Measurements from ENCODE around the gene LGR6.
"Not testable (repeated sequence)": the region's sequence is repeated elsewhere in the genome, so short reads cannot be mapped to it uniquely, and the experiment has no call there.

Gene LGR6

DNA sequence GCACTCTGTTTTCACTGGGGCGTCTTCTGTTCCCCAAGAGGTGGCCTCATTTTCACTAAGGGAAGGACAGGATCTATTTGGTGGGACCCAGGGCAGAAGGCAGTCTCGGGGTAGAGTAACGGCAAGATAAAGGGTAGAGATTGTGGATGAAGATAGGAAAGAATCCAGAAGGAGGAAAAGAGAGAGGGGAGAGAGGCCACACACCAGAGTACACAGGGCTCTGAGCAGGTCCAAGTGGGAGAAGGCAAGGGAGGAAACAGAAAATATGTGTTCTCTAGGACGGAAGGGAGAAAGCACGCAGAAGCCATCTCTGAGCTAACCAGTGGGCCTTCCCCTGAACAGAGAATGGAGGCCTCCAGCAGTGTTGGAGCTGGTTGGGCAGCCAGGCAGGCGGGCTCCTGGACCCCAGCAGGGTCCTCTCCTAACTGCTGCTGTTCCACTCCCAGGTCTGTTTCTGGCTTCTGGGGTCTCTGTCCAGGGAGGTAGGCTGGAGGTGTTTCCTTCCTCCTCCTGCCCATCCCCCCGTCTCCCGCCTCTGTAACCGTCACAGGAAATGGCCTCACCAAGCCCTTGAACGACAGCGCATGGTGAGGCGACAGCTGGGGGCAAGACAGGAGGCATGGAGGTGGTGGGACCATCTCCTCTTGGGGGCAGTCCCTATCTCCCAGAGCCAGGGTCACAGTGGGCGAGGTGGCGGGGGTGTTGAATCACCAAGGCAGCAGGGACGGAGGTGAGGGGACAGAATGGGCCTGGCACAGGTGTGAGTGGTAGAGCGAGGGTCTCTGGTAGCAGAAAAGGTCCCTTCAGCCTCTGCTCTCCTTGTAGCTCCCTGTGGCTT, 33.8 kb upstream of the LGR6 start:
- DNase-seq (ENCODE audit: low read depth in 2 of 2): peak; percentile 39 to 55

DNA sequence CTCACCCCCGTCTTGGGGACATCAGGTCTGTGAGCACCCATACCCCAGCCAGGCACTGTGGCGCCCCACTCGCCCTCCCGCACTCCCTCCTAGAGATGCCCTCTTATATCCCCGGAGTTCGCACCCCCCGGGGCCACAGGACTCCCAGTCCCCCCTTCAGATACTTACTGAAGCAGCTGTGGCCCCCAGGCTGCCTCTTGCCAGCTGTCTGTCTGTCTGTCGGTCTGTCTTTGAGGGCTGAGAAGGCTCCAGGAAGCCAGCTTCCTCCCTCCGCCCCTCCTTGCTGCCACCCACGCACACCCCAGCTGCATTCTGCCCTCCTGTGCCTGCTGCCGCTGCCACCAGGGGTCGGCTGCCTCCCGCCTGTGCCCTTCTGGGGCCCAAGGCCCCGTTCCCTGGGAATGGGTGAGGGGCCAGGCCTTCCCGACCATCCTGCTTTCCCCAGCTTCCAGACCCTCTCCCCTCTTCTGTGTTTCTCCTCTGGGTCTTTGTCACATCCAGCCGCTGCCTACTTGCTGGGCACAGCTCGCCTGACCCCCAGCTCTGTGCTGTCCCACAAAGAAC, 33.1 kb upstream of the LGR6 start, which contains the start of gene PTPN7:
PTPN7 (minus strand) TSS at position 226 of the 564 bp plus-strand sequence. CDS start 1,200 bp downstream, outside the sequence.
- DNase-seq (ENCODE audit: low read depth in 2 of 2): peak; percentile 84 to 85

DNA sequence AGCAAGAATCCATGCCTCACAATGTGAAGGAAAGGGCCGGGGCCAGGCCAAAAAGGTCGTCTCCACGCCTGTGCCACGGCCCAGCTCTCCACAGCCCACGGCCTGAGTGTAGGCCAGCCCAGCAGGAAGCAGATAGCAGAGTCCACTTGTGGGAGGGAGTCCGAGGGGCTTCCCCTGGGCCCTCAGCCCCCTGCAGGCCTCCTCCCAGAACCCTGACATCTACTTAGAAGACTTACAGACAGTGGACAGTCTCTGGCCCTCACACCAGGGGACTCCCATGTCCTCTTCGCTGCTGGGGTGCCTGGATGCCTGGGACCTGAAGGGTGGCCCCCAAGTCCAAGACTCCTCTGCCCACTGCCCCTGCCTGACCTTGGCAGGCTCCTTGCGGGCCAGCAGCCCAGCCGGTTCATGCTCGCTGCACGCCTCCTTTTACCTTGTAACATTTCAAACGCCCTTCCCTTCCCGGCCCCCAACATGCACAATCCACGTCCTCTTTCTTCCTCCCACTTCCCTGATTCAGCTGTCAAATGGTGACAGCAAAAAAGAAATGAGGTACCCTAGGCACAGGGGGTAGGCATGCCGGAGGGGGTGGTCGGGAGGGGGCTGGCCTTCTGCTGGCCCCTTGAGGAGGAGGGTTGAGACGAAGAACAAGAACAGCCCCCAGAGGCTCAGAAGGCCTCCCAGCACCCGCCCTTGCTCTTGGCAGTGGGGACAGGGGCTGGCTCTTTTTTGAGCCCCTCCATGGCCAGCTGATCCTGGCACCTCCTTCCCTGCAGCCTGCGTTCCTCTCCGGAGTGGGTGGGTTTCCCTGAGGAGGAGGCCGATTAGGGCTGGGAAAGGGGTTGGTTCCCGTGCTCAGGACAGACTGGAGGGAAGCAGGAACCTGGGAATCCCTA, 32.2 kb upstream of the LGR6 start:
- no peak for DNase-seq (ENCODE audit: low read depth in 2 of 2)

DNA sequence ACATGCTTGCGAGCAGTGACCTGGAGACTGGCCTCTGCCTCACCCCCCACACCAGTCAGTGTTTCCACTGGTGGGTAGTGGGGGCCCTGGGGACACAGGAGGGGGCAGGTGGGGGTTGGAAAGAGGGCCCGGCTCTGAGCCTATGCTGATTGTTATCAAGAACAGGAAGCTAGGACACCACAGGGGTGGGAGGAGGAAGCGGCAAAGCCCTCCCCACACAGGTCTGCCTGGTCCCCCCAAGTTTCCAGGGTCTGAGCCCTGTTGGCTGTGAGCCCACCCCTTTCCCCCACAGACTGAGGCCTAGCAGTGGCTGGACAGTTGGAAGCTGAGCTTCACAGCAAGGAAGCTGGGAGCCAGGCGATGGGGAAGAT, 31.6 kb upstream of the LGR6 start:
- peak; percentile 66 to 67 for DNase-seq (ENCODE audit: low read depth in 2 of 2)

GRCh38 chr1:202162418-202163280, 30.9 kb upstream of the LGR6 start:
- DNase-seq (ENCODE audit: low read depth in 2 of 2): no peak

DNA sequence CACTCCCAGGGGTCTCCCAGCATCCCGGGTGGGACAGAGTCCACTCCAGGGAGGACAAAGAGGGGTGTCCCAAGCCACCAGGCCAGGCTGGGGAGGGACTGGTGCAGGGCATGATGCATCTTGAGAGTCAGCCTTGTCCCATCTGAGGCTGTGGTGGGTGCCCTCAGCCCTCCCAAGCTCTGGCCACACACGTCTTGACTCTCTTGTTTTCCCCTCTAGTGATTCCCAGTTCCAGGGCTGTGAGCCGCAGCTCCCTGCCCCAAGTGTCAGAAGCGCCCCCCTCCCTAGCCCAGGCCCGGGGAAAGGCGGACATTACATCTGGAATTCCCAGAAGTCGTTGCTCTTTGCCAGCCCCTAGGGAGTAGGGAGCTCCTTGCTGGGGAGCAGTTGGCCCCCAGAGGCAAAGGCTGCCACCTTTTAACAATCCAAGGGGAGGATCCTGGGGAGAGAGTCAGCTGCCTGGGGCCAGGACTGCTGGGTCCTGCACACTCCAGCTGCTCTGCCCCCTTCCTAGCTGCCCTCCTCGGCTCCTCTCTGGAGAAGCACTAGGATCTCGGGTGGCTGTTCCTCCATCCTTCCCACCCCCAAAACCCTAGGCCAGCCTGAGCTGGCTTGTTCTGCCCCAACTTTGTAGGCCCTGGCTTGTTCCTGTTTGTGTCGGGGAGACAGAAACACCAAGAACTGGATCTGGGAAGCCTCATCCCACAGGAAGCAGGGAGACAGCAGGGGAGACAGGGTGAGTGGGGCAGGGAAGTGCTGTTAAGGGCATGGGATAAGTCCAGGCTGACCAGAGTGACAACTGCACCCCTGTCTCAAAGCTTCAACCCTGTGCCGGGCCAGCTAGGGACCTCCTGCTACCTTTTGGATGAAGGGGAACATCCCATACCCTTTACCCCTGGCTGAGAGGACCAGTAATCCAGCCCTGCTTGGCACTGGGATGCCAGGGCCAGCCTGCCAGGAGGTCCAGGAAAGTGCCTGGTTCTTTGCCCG, 30.0 kb upstream of the LGR6 start:
- DNase-seq (ENCODE audit: low read depth in 2 of 2): no peak

DNA sequence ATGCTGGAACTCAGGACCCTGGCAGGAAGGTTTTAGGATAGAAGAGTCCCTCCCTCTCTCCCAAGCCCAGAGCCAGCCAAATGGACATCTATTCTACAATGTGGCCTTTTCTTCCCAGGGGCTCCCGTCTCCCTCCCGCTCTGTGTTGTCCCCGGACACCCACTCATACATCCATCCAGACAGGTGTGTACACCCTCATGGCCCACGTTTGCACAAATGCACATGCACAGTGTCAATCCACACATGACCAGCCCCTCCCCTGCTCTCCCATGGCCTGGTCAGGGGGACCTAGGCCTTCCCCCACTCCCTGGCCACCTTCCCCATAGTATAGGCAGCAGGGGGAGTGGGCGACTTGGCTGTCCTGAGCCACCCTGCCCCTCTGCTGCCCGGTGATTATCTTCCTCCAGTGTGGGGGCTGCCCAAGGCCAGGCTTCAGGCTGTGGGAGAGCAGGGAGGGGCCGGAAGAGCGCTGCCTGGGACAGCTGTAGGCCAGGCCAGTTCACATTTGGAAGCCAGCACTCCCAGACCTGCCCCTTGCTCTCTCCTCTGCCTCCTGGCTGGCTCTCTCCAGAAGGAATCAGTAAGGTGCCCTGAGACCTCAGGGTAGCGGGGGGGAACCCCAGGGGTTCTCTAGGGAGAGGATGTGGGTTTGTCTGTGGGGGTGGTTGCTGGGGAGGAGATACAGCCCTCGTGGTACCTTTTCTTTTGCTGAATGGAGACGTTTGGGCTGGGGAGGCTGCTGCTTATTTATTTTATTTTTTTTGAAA, 29.1 kb upstream of the LGR6 start:
- peak; percentile 64 to 74 for DNase-seq (ENCODE audit: low read depth in 2 of 2)

- peak; percentile 50 to 57 for DNase-seq (ENCODE audit: low read depth in 2 of 2)
Measured at GRCh38 chr1:202165267-202165941, 28.2 kb upstream of the LGR6 start.

DNA sequence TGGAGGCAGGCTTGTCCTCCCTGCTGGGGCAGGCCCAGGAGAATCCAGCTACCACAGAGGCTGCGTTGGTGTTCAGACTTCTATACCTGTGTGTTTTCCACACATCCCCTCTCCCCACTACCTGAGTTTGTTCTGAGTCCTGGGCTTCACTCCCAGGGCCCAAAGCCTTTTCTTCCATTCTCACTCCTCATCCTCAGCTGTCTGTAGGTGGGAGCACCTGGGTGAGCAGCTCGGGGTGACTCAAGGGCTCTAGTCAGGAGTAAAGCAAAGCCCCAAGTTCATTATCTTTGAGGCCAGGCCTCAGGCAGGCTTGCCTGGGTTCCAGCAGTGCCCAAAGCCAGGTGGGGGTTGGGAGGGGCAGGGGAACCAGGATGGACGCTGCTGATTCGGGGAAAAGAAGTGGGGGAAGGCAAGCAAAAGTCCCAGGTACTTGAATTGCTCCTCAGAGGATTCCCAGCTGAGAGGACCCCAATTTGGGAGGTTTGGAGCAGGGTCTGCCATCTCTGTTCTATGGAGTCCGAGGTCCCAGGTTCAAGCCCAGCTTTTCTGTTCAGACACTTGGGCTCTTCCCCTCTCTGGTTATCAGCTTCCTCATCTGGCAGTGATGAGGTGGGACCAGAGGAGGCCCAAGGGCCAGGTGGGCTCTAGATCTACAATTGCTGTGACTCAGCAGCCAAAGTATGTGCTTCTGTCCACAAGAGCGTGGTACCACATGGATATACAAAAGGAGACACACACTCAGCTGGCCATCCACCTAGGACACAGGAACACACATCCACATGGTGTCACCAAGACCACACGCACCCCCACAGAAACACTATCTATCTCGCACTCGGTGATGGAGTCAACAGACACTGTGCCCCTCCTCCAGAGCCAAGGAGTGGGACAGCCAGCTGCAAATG, 27.4 kb upstream of the LGR6 start:
- DNase-seq (ENCODE audit: low read depth in 2 of 2): no peak

DNA sequence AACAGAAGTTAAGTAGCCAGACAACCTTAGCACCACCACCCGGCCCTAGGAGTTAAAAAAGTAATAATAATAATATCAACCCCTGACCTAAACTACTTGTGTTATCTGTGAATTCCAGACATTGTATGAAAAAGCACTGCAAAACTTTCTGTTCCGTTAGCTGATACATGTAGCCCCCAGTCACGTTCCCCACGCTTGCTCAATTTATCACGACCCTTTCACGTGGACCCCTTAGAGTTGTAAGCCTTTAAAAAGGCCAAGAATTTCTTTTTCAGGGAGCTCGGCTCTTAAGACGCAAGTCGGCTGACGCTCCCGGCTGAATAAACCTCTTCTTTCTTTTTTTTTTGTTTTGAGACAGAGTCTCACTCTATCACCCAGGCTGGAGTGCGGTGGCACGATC, 26.5 kb upstream of the LGR6 start:
- not testable (repeated sequence) for DNase-seq (ENCODE audit: low read depth in 2 of 2)

DNA sequence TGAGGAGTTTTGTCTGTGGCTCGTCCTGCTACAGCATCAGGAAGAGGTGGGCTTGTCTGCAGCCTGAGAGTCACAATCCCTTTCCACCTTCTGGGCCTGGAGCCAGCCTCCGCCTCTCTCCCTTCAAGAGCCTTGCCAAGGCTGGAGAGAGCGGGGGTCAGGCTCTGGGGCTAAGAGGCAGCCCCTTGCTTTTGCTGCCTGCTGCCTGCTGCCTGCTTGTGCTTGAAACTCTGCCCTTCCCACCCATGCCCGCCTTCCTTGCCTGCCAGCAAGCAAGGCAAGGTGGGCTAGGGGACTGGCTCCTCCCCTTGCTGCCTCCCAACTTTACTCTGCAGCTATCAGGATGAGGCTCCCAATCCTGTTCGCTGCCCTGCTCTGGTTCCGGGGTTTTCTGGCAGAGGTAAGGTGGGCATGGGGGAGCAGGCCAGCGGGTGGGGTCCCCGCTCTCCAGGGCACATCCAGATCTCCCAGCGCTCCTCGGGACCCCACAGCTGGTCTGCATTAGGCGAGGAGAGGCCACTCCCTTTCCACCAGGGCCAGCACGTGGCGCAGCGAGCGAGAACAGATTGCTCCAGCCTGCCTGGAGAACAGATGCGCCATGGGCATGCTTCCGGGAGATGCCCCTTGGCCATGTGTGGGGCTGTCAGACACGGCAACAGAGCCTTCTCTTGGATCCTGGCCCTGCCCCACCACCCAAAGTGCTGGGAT, 25.7 kb upstream of the LGR6 start:
- no peak for DNase-seq (ENCODE audit: low read depth in 2 of 2)

GRCh38 chr1:202168861-202169260, 24.7 kb upstream of the LGR6 start:
- no peak for DNase-seq (ENCODE audit: low read depth in 2 of 2)

GRCh38 chr1:202170726-202171125, 22.9 kb upstream of the LGR6 start:
- no peak for DNase-seq (ENCODE audit: low read depth in 2 of 2)

- no peak for DNase-seq (ENCODE audit: low read depth in 2 of 2)
Measured at GRCh38 chr1:202171292-202172014, 22.1 kb upstream of the LGR6 start.

GRCh38 chr1:202172015-202172355, 21.6 kb upstream of the LGR6 start:
- DNase-seq (ENCODE audit: low read depth in 2 of 2): no peak

GRCh38 chr1:202173993-202174392, 19.6 kb upstream of the LGR6 start:
- DNase-seq (ENCODE audit: low read depth in 2 of 2): no peak

Data from stimulated activated CD8-positive, alpha-beta memory T cell treated with anti-CD3 and anti-CD28 coated beads, Interleukin-7, amount 100 ng/mL, for 4 hours (primary cell).